SH-SY5Y (cell line): ENCODE data around the gene EMP1.

Experiments used
- GATA2 ChIP-seq: IDR thresholded peaks from 2 replicates; pipeline ENCODE4 v1.6.1; 2011; ENCODE audit warnings: mild to moderate bottlenecking, low read depth, low read length
- GATA3 ChIP-seq: IDR thresholded peaks from 2 replicates; pipeline ENCODE4 v1.6.1; 2011; ENCODE audit warnings: low read depth, mild to moderate bottlenecking, low read length, moderate library complexity

Gene EMP1

GRCh38 chr12:13196130-13196921 lies at the start of gene EMP1:
EMP1 (plus strand) TSS chr12:13196726; CDS start chr12:13211511, 14,785 bp downstream.
- no peak for TF ChIP-seq GATA2

- TF ChIP-seq GATA3 (no peak), GATA2 (no peak)
Measured at GRCh38 chr12:13147688-13148484, 48.6 kb upstream of the EMP1 start.

- TF ChIP-seq GATA3: no peak
- no peak for TF ChIP-seq GATA2
Measured at GRCh38 chr12:13148485-13148847, 48.1 kb upstream of the EMP1 start.

- TF ChIP-seq GATA3 (no peak), GATA2 (no peak)
Measured at GRCh38 chr12:13149411-13149810, 47.1 kb upstream of the EMP1 start.

- TF ChIP-seq GATA2 (no peak), GATA3 (no peak)
Measured at GRCh38 chr12:13152281-13152680, 44.2 kb upstream of the EMP1 start.

GRCh38 chr12:13152756-13153155 lies 43.8 kb upstream of the EMP1 start:
- no peak for TF ChIP-seq GATA3

- TF ChIP-seq GATA3 (no peak), GATA2 (no peak)
Measured at GRCh38 chr12:13153180-13153579, 43.3 kb upstream of the EMP1 start.

- no peak for TF ChIP-seq GATA3
- TF ChIP-seq GATA2: no peak
Measured at GRCh38 chr12:13154027-13154538, 42.4 kb upstream of the EMP1 start.

- no peak for TF ChIP-seq GATA2
- no peak for TF ChIP-seq GATA3
Measured at GRCh38 chr12:13154831-13155230, 41.7 kb upstream of the EMP1 start.

GRCh38 chr12:13156277-13156676 lies 40.2 kb upstream of the EMP1 start:
- TF ChIP-seq GATA3 (no peak), GATA2 (no peak)

GRCh38 chr12:13161172-13161571 lies 35.4 kb upstream of the EMP1 start:
- no peak for TF ChIP-seq GATA3
- no peak for TF ChIP-seq GATA2

GRCh38 chr12:13162904-13163303 lies 33.6 kb upstream of the EMP1 start:
- TF ChIP-seq GATA3 (no peak), GATA2 (no peak)

- TF ChIP-seq GATA2 (no peak), GATA3 (no peak)
Measured at GRCh38 chr12:13163868-13164635, 32.5 kb upstream of the EMP1 start.

GRCh38 chr12:13164921-13165616 lies 31.5 kb upstream of the EMP1 start:
- no peak for TF ChIP-seq GATA2

GRCh38 chr12:13165617-13166041 lies 30.9 kb upstream of the EMP1 start:
- TF ChIP-seq GATA2: no peak
- no peak for TF ChIP-seq GATA3
